HS-5 (cell line): Measurements from ENCODE around the gene TMEM18.

ENCODE experiments used
- DNase-seq: peaks from one replicate; pipeline ENCODE4 v3.0.0-alpha.2; 2012; ENCODE audit warnings: low read depth

The TMEM18 gene

DNA sequence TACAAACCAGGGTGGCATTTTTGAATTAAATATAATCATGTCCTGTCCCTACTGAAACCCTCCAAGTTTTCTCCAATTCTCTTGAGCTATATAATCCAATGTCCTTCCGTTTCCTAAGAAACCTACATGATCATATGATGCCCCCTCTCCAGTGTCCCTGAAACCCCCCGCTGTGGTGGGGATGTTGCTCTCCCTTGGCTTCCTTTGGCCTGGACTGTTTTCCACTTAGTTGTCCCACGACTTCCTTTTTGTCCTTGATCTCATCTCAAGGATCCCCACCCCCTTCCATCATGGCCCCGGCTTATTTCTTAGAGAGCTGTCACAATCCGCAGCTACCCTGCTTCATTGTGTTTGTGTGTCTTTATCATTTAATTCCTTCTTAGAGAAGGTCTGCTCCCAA lies 43.8 kb downstream of the TMEM18 start:
- DNase-seq: no peak

DNA sequence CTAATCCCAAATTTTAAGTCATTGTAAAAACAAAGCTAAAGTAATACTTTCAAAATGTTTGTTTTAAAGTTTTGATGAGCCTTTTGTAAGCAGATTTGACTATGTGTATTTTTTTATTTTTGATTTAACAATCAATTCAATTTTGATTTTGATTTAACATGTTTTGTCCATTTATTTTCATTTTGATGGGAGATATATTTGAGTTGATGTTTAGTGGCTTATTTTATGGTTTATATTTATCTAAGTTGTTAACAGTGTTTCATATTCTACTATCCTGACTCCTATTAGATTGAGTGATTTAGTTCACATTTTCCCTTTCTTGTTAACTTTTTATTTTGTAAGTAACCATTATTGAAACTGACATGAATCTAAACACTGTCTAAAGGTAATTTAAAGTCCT lies 44.7 kb downstream of the TMEM18 start:
- no peak for DNase-seq

DNA sequence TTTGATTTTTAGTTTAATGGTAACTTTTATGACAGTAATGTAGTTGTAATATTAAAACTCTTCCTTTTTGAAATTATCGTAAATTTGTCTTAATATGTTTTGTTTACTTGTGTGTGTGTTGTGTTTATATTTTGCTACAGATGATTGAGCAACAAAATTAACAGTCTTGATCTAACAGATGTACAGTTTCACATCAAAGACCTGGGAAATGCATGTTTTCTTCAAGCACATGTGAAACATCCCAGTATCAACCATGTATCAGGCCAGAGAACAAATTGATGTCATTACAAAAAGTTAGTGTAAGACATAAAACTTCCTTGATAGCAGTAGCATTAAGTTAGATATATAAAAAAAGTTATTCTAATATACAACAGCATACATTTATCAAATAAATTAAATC lies 45.5 kb downstream of the TMEM18 start:
- DNase-seq: no peak

GRCh38 chr2:630451-631320 lies 46.5 kb downstream of the TMEM18 start:
- DNase-seq: no peak

- no peak for DNase-seq
Observed at GRCh38 chr2:629961-630360, 47.2 kb downstream of the TMEM18 start.

DNA sequence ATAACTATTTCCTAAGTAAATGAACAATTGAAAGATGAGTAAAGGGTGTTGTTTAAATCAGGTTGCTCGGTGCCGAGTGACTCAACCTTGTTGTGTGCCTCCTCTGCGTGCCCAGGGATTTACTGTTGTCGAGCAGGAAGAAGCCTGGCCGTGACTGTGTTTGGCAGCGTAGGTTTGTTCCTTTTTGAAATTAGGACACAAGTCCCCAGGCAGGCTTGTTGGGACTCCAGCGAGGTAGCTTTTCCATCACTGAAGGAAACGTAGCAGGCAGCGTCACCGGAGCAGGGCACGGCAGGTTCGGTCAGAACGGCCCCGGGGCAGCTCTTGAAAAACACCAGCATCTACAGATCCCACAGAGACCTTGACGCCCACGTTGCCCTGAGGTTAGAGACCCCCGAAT lies 48.6 kb downstream of the TMEM18 start:
- DNase-seq: no peak

- DNase-seq: no peak
Observed at GRCh38 chr2:627926-628560, 49.2 kb downstream of the TMEM18 start.

- DNase-seq: no peak
Observed at GRCh38 chr2:627340-627709, 49.9 kb downstream of the TMEM18 start.

- no peak for DNase-seq
Observed at GRCh38 chr2:626491-627339, 50.5 kb downstream of the TMEM18 start.

DNA sequence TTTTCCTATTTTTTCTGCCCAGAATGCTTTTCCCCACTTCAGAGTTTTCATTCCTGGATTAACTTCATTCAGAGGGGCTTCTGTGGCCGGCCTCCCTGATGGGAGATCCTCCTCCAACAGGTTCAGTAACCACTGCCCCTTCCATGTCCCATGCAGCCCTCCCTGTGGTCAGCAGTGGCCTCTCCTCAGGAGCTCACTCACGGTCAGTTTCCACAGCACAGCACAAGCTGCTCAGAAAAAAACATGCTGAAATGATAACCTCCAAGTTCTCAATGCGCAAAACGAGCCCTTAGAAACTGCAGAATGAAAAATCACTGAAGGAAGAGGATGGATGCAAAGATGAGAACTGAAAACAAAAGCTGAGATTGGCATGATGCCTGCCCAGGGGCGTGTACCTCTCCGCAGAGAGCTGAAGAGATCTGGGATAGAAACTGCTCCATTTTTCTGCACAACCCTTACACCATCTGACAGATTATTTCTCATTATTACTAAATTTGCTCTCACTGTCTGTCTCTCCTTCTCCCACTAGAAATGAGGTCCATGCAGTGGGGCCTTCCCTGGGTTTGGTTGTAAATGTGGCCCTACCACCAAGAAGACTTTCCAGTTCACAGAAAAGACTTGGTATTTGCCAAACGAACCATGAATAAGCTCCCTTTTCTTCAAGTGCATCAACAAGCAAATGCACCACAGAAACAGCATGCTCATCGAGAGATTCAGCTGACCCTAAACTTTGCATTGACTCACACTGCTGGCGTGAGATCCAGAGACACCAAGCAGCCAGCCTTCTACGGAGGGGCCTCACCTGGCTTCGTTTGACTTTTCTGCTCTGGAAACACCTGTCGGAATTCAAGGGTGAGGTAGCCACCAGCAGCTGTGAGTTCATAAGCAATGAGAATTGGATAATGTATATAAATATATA lies 51.5 kb downstream of the TMEM18 start:
- no peak for DNase-seq

DNA sequence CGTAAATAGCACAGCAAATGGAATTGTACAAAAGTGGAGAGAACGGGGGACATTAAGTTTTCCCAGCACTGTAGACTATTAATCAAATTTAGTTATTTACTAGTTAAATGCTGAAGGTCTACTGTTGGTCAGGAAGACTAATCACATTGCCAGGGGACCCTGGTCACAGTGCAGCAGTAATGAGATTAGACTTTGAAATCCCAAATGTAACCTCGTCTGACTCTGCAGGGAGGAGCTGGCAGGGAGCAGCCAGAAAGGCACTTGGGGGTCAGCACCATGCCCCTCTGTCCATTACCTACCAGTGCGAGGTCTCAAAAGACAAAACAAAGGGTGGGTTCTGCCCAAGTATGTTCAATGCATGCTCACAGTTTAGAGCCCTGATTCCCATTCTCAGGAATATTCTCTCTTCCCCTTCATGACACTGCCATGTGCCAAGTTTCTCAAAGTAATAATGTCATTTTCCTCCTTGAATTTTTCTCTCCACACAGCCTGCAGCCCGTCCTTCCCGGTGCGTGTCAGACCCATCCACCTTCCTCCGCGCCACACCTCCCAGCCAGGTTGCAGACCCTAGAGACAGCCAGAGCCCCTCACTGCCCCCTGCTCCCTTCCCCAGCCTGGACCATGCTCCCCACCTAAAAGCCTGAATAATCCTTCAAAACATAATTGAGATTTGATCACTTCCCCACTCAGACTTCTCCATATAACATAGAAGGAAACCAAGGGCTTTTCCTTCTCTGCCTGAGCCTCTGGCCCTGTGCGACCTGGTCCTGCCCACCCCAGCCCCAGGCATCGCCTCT lies 52.5 kb downstream of the TMEM18 start:
- no peak for DNase-seq

DNA sequence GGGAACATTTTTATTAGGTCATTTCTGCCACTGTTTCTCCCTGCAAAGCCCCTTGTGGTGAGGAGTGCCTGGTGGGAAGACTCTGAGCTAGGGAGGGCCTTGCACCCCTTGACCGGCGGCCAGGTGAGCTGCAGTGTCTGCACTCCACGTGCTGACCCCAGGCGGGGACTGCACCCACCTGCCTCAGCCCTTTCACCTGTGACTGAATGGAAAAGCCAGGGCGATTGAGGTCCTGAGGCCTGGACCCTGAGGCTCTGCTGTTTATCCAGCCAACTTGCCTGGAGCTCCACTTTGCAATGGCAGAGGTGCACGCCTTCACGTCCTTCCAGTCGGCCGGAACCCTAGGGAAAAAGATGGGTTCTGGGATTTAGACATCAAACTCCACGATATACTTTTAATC lies 53.1 kb downstream of the TMEM18 start:
- no peak for DNase-seq

GRCh38 chr2:623130-623922 lies 53.9 kb downstream of the TMEM18 start:
- DNase-seq: no peak

DNA sequence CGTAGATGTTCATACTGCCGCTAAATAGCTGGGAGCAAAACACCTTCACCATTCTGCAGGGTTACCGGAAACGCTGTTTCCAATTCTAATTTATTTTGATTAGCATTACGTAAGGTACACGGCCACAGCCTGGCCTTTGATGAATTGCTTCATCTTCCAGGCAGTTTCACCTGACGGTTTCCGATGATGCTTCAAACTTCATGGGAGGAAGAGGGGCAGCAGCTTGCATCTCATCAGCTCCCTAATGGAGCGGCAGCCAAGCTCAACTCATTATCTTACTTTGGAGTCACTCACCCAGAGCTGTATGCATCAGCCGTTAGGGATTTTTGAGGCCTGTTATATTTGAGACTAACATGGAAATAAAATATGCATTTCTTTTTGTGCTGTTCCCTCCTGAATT lies 54.8 kb downstream of the TMEM18 start:
- no peak for DNase-seq

DNA sequence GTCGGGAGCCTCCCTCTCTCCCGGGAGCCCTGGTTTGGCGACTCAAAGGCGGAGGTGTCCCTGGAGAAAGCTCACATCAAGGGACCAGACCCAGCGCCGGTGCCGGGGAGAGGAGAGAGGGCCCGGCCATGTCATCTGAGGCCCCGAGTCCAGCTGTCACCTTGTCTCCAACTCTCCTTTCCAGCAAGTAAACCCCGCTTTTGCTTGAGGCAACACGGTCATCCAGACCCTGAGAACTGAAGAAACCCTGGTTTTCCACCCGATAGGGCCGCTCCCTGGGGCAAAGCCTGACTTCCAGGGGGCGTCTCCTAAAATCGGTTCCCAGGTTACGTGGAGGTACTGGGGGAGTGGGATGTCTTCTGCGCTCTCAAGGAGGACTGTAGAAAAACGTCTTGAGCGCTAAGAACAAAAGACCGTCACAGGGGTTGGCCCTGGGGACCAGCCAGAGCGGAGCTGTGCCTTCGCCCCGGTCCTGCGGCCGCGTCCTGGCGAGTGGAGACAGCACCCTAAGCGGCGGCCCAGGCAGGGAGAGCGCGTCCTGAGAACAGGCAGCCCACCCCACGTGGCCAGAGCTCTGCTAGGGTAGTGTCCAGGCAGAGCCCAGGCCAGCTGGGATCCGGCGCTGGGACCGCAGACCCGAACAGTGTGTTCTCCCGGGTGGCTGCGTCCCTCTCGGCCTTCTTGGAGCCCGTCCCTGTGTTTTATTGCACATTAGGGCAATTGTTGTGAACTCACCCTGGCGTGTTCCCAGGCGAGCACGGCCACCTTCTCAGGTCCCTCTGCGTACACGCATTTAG lies 55.7 kb downstream of the TMEM18 start:
- no peak for DNase-seq

DNA sequence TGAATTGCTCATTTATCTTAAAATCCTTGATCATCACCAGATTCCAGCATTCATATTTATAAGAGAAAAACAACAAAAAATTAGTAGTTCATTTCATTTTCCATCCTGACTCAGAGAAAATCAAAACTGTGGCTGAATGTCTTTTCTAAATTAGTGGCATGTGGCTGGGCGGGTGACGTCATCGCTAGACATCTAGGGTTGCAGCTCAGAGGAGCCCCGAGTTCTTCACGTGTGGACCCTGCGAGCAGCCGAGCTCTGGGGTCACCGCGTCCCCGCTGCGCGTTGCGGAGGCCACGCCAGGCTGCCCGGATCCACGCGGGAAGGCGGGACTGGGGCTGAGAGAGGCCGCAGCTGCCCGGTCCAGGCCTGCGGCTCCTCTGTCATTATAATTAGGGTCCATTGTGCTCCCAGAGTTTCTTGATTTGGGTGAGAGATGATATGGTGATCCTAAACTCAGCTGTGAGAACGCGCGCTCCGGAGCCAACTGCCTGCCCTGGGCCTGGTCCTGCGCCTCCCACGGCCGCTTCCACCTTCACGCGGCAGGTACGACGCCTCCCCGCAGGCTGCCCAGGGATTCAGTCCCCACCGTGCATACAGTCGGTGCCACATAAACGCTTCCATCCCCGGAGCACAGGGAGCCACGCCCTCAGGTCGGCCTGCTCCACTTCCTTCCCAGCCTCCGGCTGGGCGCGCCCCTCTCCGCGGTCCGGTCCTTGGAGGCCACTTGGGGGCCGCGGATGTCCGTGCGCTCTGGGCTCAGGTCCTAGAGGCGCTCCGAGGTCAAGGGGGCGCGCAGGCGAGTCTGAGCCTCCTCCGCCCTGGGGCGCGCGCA lies 56.5 kb downstream of the TMEM18 start:
- DNase-seq: no peak

DNA sequence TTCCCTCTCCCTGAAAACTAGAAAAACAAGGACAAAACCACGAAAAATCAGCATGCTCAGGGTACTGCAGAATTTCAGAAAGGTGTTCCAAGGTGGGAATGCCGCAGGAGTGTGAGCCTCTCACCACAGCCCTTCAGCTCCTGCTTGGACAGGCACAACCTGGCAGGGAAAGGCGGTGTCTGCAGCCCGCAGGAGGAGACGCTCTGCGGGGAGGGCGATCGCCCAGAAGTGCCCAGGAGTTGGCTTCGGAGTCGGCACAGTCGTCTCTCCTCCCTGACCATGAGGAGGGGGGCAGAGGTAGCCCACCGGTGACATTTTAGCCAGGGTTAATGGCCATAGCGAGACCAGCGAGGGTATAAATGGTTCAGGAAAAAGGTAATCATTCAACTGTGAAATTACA lies 57.2 kb downstream of the TMEM18 start:
- no peak for DNase-seq

DNA sequence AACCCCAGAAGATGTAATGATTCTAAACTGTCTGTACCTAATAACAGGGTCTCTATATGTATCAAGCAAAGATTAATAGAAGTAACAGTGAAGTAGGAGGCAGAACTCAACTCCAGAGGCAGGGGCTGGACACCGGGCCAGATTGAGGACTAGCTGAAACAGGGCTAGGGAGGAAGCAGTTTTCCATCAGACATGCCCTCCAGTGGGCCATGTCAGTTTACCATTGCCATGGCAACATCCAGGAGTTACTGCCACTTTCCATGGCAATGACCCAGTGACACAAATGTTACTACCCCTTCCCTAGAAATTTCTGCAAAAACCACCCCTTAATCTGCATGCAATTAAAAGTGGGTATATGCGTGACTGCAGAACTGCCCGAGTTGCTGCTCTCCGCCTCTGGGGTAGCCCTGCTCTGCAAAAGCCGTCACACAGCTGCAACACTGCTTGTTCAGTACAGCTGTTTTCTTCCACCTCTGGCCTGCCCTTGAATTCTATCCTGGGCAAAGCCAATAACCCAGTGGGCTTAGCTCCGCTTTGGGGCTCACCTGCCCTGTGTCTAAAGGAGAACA lies 58.7 kb downstream of the TMEM18 start:
- DNase-seq: no peak
